Right kidney (tissue), 9 donors: Measurements from ENCODE around the gene GPR78.

Experiments
- DNase-seq: peaks from one replicate; pipeline ENCODE4 v3.0.0-alpha.2; 2016
- long read RNA-seq, 8 donors: transcript quantifications; one replicate each; lab custom pipeline, GENCODE V29; 2026

GPR78 gene
- long read RNA-seq, donor 1: 0 reads
- long read RNA-seq, donor 2: 0 reads
- long read RNA-seq, donor 3: 0 reads
- long read RNA-seq, donor 4: 0 reads
- long read RNA-seq, donor 5: 0 reads
- long read RNA-seq, donor 6: 0 reads
- long read RNA-seq, donor 7: 0 reads
- long read RNA-seq, donor 8: 0 reads

GRCh38 chr4:8580321-8581093 lies at the start of gene GPR78:
Gene GPR78, plus strand, starts transcription at chr4:8580392. Its CDS starts 591 bp downstream, at chr4:8580983.
- peak; percentile 80 for DNase-seq

GRCh38 chr4:8532245-8532781 lies 47.9 kb upstream of the GPR78 start:
- no peak for DNase-seq

- DNase-seq: no peak
Measured at GRCh38 chr4:8533274-8533865, 46.8 kb upstream of the GPR78 start.

- DNase-seq: peak; percentile 54
Measured at GRCh38 chr4:8534129-8534528, 46.1 kb upstream of the GPR78 start.

- peak; percentile 50 for DNase-seq
Measured at GRCh38 chr4:8534611-8535010, 45.6 kb upstream of the GPR78 start.

- DNase-seq: no peak
Measured at GRCh38 chr4:8536467-8536866, 43.7 kb upstream of the GPR78 start.

GRCh38 chr4:8537041-8537461 lies 43.1 kb upstream of the GPR78 start:
- no peak for DNase-seq

- no peak for DNase-seq
Measured at GRCh38 chr4:8538076-8538702, 42.0 kb upstream of the GPR78 start.

GRCh38 chr4:8538703-8539567 lies 41.3 kb upstream of the GPR78 start:
- no peak for DNase-seq

- DNase-seq: no peak
Measured at GRCh38 chr4:8539661-8540060, 40.5 kb upstream of the GPR78 start.

GRCh38 chr4:8540072-8540471 lies 40.1 kb upstream of the GPR78 start:
- no peak for DNase-seq

- DNase-seq: no peak
Measured at GRCh38 chr4:8540586-8540985, 39.6 kb upstream of the GPR78 start.

- DNase-seq: no peak
Measured at GRCh38 chr4:8540991-8541390, 39.2 kb upstream of the GPR78 start.

- DNase-seq: no peak
Measured at GRCh38 chr4:8541981-8542715, 38.0 kb upstream of the GPR78 start.

- no peak for DNase-seq
Measured at GRCh38 chr4:8542776-8543525, 37.2 kb upstream of the GPR78 start.

GRCh38 chr4:8543623-8544022 lies 36.6 kb upstream of the GPR78 start:
- no peak for DNase-seq

- no peak for DNase-seq
Measured at GRCh38 chr4:8544282-8544681, 35.9 kb upstream of the GPR78 start.

- no peak for DNase-seq
Measured at GRCh38 chr4:8544741-8545438, 35.3 kb upstream of the GPR78 start.

- no peak for DNase-seq
Measured at GRCh38 chr4:8545439-8545765, 34.8 kb upstream of the GPR78 start.

- DNase-seq: no peak
Measured at GRCh38 chr4:8546766-8547107, 33.5 kb upstream of the GPR78 start.
